Activated naive CD4-positive, alpha-beta T cell treated with anti-CD3 and anti-CD28 coated beads, Interleukin-2, amount 50 U/mL, for 24 hours (primary cell): ENCODE data around the gene GPC6.

ENCODE experiments used
- H3K27ac Mint-ChIP-seq: one replicate; pipeline ENCODE4 v1.8.0; 2021; ENCODE audit warnings: mild to moderate bottlenecking, mixed read lengths
- H3K27me3 Mint-ChIP-seq: one replicate; pipeline ENCODE4 v1.8.0; 2021; ENCODE audit warnings: mixed read lengths
- H3K36me3 Mint-ChIP-seq: one replicate; pipeline ENCODE4 v1.8.0; 2021; ENCODE audit warnings: mixed read lengths
- H3K4me1 Mint-ChIP-seq: one replicate; pipeline ENCODE4 v1.8.0; 2021; ENCODE audit warnings: mixed read lengths
- H3K4me3 Mint-ChIP-seq: one replicate; pipeline ENCODE4 v1.8.0; 2021; ENCODE audit warnings: mild to moderate bottlenecking, mixed read lengths
- H3K9me3 Mint-ChIP-seq: one replicate; pipeline ENCODE4 v1.8.0; 2021; ENCODE audit warnings: mixed read lengths

The GPC6 gene

GRCh38 chr13:93225610-93226009, 997 bp upstream of the GPC6 start:
- H3K36me3 Mint-ChIP-seq, result no peaks in the 10 kb centered on the region
- H3K4me3 Mint-ChIP-seq, result no peak overlapping the region
- peaks cover 3% of the 10 kb centered on the region for H3K4me1 Mint-ChIP-seq
- H3K27me3 Mint-ChIP-seq, result peaks cover 34% of the 10 kb centered on the region
- no peak overlapping the region for H3K27ac Mint-ChIP-seq
- H3K9me3 Mint-ChIP-seq, result peaks cover 8% of the 10 kb centered on the region

GRCh38 chr13:93226065-93226622, 463 bp upstream of the GPC6 start:
- H3K4me3 Mint-ChIP-seq, result no peak overlapping the region
- H3K9me3 Mint-ChIP-seq, result peaks cover 8% of the 10 kb centered on the region
- H3K4me1 Mint-ChIP-seq, result peaks cover 3% of the 10 kb centered on the region
- no peaks in the 10 kb centered on the region for H3K36me3 Mint-ChIP-seq
- H3K27ac Mint-ChIP-seq, result no peak overlapping the region
- peaks cover 35% of the 10 kb centered on the region for H3K27me3 Mint-ChIP-seq

- no peaks in the 10 kb centered on the region for H3K36me3 Mint-ChIP-seq
- peaks cover 35% of the 10 kb centered on the region for H3K27me3 Mint-ChIP-seq
- no peak overlapping the region for H3K27ac Mint-ChIP-seq
- H3K4me3 Mint-ChIP-seq, result no peak overlapping the region
- H3K4me1 Mint-ChIP-seq, result peaks cover 3% of the 10 kb centered on the region
- H3K9me3 Mint-ChIP-seq, result peaks cover 8% of the 10 kb centered on the region
Observed at GRCh38 chr13:93227280-93227877, 772 bp downstream of the GPC6 start.

GRCh38 chr13:93227878-93228642, 1.5 kb downstream of the GPC6 start:
- Mint-ChIP-seq H3K4me3 (no peak overlapping the region), H3K27ac (no peak overlapping the region), H3K27me3 (peaks cover 35% of the 10 kb centered on the region), H3K9me3 (peaks cover 8% of the 10 kb centered on the region), H3K36me3 (no peaks in the 10 kb centered on the region), H3K4me1 (peaks cover 3% of the 10 kb centered on the region)

GRCh38 chr13:93228643-93228937, 2.0 kb downstream of the GPC6 start:
- Mint-ChIP-seq H3K4me1 (peaks cover 3% of the 10 kb centered on the region), H3K36me3 (no peaks in the 10 kb centered on the region), H3K9me3 (peaks cover 8% of the 10 kb centered on the region), H3K27me3 (peaks cover 35% of the 10 kb centered on the region), H3K27ac (no peak overlapping the region), H3K4me3 (no peak overlapping the region)

- Mint-ChIP-seq H3K4me1 (peaks cover 3% of the 10 kb centered on the region), H3K27ac (no peak overlapping the region), H3K36me3 (no peaks in the 10 kb centered on the region), H3K9me3 (no peaks in the 10 kb centered on the region), H3K27me3 (peaks cover 30% of the 10 kb centered on the region), H3K4me3 (no peak overlapping the region)
Observed at GRCh38 chr13:93230261-93230855, 3.8 kb downstream of the GPC6 start.

- Mint-ChIP-seq H3K27me3 (peaks cover 18% of the 10 kb centered on the region), H3K36me3 (no peaks in the 10 kb centered on the region), H3K4me1 (peaks cover 3% of the 10 kb centered on the region), H3K4me3 (no peak overlapping the region), H3K9me3 (no peaks in the 10 kb centered on the region), H3K27ac (no peak overlapping the region)
Observed at GRCh38 chr13:93231867-93232266, 5.3 kb downstream of the GPC6 start.

- peaks cover 15% of the 10 kb centered on the region for H3K9me3 Mint-ChIP-seq
- H3K27ac Mint-ChIP-seq, result no peak overlapping the region
- H3K27me3 Mint-ChIP-seq, result peaks cover 10% of the 10 kb centered on the region
- H3K36me3 Mint-ChIP-seq, result no peaks in the 10 kb centered on the region
- no peaks in the 10 kb centered on the region for H3K4me1 Mint-ChIP-seq
- H3K4me3 Mint-ChIP-seq, result no peak overlapping the region
Observed at GRCh38 chr13:93233997-93234416, 7.4 kb downstream of the GPC6 start.

GRCh38 chr13:93234459-93234858, 7.9 kb downstream of the GPC6 start:
- Mint-ChIP-seq H3K27me3 (peaks cover 7% of the 10 kb centered on the region), H3K4me3 (no peak overlapping the region), H3K4me1 (no peaks in the 10 kb centered on the region), H3K27ac (no peak overlapping the region), H3K36me3 (no peaks in the 10 kb centered on the region), H3K9me3 (peaks cover 19% of the 10 kb centered on the region)

GRCh38 chr13:93235258-93236015, 8.8 kb downstream of the GPC6 start:
- Mint-ChIP-seq H3K27me3 (peaks cover 3% of the 10 kb centered on the region), H3K4me3 (no peak overlapping the region), H3K27ac (no peak overlapping the region), H3K4me1 (no peaks in the 10 kb centered on the region), H3K9me3 (peaks cover 22% of the 10 kb centered on the region), H3K36me3 (no peaks in the 10 kb centered on the region)

- Mint-ChIP-seq H3K9me3 (peaks cover 39% of the 10 kb centered on the region), H3K36me3 (no peaks in the 10 kb centered on the region), H3K4me1 (no peaks in the 10 kb centered on the region), H3K27ac (no peak overlapping the region), H3K4me3 (no peak overlapping the region), H3K27me3 (peaks cover 2% of the 10 kb centered on the region)
Observed at GRCh38 chr13:93238711-93239110, 12.1 kb downstream of the GPC6 start.

GRCh38 chr13:93243375-93244063, 16.9 kb downstream of the GPC6 start:
- Mint-ChIP-seq H3K36me3 (no peaks in the 10 kb centered on the region), H3K27me3 (peaks cover 2% of the 10 kb centered on the region), H3K27ac (no peak overlapping the region), H3K4me1 (no peaks in the 10 kb centered on the region), H3K4me3 (no peak overlapping the region), H3K9me3 (peaks cover 29% of the 10 kb centered on the region)

- no peaks in the 10 kb centered on the region for H3K36me3 Mint-ChIP-seq
- H3K4me1 Mint-ChIP-seq, result no peaks in the 10 kb centered on the region
- no peak overlapping the region for H3K27ac Mint-ChIP-seq
- peaks cover 21% of the 10 kb centered on the region for H3K9me3 Mint-ChIP-seq
- no peak overlapping the region for H3K4me3 Mint-ChIP-seq
- peaks cover 2% of the 10 kb centered on the region for H3K27me3 Mint-ChIP-seq
Observed at GRCh38 chr13:93244141-93244917, 17.7 kb downstream of the GPC6 start.

- peaks cover 4% of the 10 kb centered on the region for H3K27me3 Mint-ChIP-seq
- H3K36me3 Mint-ChIP-seq, result no peaks in the 10 kb centered on the region
- H3K4me1 Mint-ChIP-seq, result no peaks in the 10 kb centered on the region
- no peak overlapping the region for H3K4me3 Mint-ChIP-seq
- peaks cover 17% of the 10 kb centered on the region for H3K9me3 Mint-ChIP-seq
- no peak overlapping the region for H3K27ac Mint-ChIP-seq
Observed at GRCh38 chr13:93244918-93245280, 18.3 kb downstream of the GPC6 start.

GRCh38 chr13:93246069-93246468, 19.5 kb downstream of the GPC6 start:
- Mint-ChIP-seq H3K4me3 (no peak overlapping the region), H3K27ac (no peak overlapping the region), H3K36me3 (no peaks in the 10 kb centered on the region), H3K4me1 (no peaks in the 10 kb centered on the region), H3K9me3 (peaks cover 15% of the 10 kb centered on the region), H3K27me3 (peaks cover 5% of the 10 kb centered on the region)
